Measurements from ENCODE around the gene ABHD5.

The ABHD5 gene

GRCh38 chr3:43718296-43718695 is 27.6 kb downstream of the ABHD5 start:
- no peak for DNase-seq

- no peak for DNase-seq
Measured at GRCh38 chr3:43723121-43723734, 32.5 kb downstream of the ABHD5 start.

GRCh38 chr3:43726521-43726920 is 35.8 kb downstream of the ABHD5 start:
- peak in 3 of 56 donors; percentile 3 to 12 (median 6) for DNase-seq

- no peak for DNase-seq
Measured at GRCh38 chr3:43727930-43728329, 37.2 kb downstream of the ABHD5 start.

- no peak for DNase-seq
Measured at GRCh38 chr3:43728476-43728875, 37.7 kb downstream of the ABHD5 start.

- no peak for DNase-seq
Measured at GRCh38 chr3:43728947-43729346, 38.2 kb downstream of the ABHD5 start.

GRCh38 chr3:43729707-43730414 is 39.1 kb downstream of the ABHD5 start:
- no peak for DNase-seq

- no peak for DNase-seq
Measured at GRCh38 chr3:43732747-43733425, 42.1 kb downstream of the ABHD5 start.

GRCh38 chr3:43733459-43734384 is 43.0 kb downstream of the ABHD5 start:
- peak in 12 of 56 donors; percentile 4 to 41 (median 11) for DNase-seq

- no peak for DNase-seq
Measured at GRCh38 chr3:43734685-43735084, 43.9 kb downstream of the ABHD5 start.

- no peak for DNase-seq
Measured at GRCh38 chr3:43735618-43736017, 44.9 kb downstream of the ABHD5 start.

- no peak for DNase-seq
Measured at GRCh38 chr3:43736558-43737440, 46.1 kb downstream of the ABHD5 start.

- no peak for DNase-seq
Measured at GRCh38 chr3:43738305-43738704, 47.6 kb downstream of the ABHD5 start.

- DNase-seq = no peak
Measured at GRCh38 chr3:43742920-43743319, 52.2 kb downstream of the ABHD5 start.

- DNase-seq = no peak
Measured at GRCh38 chr3:43747641-43748040, 56.9 kb downstream of the ABHD5 start.

- DNase-seq = peak in 23 of 56 donors; percentile 3 to 54 (median 22)
Measured at GRCh38 chr3:43748179-43748578, 57.4 kb downstream of the ABHD5 start.

GRCh38 chr3:43748645-43749044 is 57.9 kb downstream of the ABHD5 start:
- DNase-seq = no peak

- DNase-seq = no peak
Measured at GRCh38 chr3:43752905-43753304, 62.2 kb downstream of the ABHD5 start.

GRCh38 chr3:43753741-43754715 is 63.3 kb downstream of the ABHD5 start:
- no peak for DNase-seq
